Measurements from ENCODE around the gene R3HDML. TPM values are rescaled to one million over a fixed set of nuclear protein-coding genes. Genes with fewer than 3 reads are reported as not detected.
"Not testable (repeated sequence)": the region's sequence is repeated elsewhere in the genome, so short reads cannot be mapped to it uniquely, and the experiment has no call there.

Gene R3HDML
- not detected for polyA plus RNA-seq (2013, experiment 1 of 2)
- polyA plus RNA-seq (2013, experiment 2 of 2) = not detected

- Histone ChIP-seq H3K36me3 (ENCODE audit: control insufficient read depth, insufficient read depth, low read length) (no peaks in the 10 kb centered on the region), H3K4me1 (ENCODE audit: control insufficient read depth, insufficient read depth, low read length, poor library complexity, severe bottlenecking) (no peaks in the 10 kb centered on the region), H3K27ac (ENCODE audit: low read depth, low read length, severe bottlenecking) (no peak within 1 kb of the TSS), H3K4me3 (ENCODE audit: extremely low read depth, insufficient read depth, low read length, poor library complexity, severe bottlenecking) (no peak within 1 kb of the TSS), H3K9me3 (ENCODE audit: control insufficient read depth, low read length) (no peaks in the 10 kb centered on the region)
- WGBS, 2 experiments (ENCODE audit: insufficient coverage in 2 of 2) = 86 to 91% methylated on average over 16 of the region's 16 CpGs
Measured at GRCh38 chr20:44336725-44337380, at the start of gene R3HDML. Gene R3HDML (plus strand): TSS chr20:44337043. CDS start chr20:44337158, 115 bp downstream.

- WGBS, 2 experiments (ENCODE audit: insufficient coverage in 2 of 2) = 72 to 100% methylated on average over 3 of the region's 5 CpGs
- no peaks in the 10 kb centered on the region for H3K36me3 ChIP-seq (ENCODE audit: control insufficient read depth, insufficient read depth, low read length)
- peaks cover 7% of the 10 kb centered on the region for H3K9me3 ChIP-seq (ENCODE audit: control insufficient read depth, low read length)
- no peak overlapping the region for H3K4me3 ChIP-seq (ENCODE audit: extremely low read depth, insufficient read depth, low read length, poor library complexity, severe bottlenecking)
- no peaks in the 10 kb centered on the region for H3K4me1 ChIP-seq (ENCODE audit: control insufficient read depth, insufficient read depth, low read length, poor library complexity, severe bottlenecking)
- H3K27ac ChIP-seq (ENCODE audit: low read depth, low read length, severe bottlenecking) = no peak overlapping the region
Measured at GRCh38 chr20:44287272-44288097, 49.4 kb upstream of the R3HDML start.

GRCh38 chr20:44288252-44288651 is 48.6 kb upstream of the R3HDML start:
- no peak overlapping the region for H3K4me3 ChIP-seq (ENCODE audit: extremely low read depth, insufficient read depth, low read length, poor library complexity, severe bottlenecking)
- 82% methylated on average over 2 of the region's 3 CpGs; no CpG with 5 or more reads in 1 of the 2 experiments for WGBS, 2 experiments (ENCODE audit: insufficient coverage in 2 of 2)
- peaks cover 7% of the 10 kb centered on the region for H3K9me3 ChIP-seq (ENCODE audit: control insufficient read depth, low read length)
- H3K27ac ChIP-seq (ENCODE audit: low read depth, low read length, severe bottlenecking) = no peak overlapping the region
- H3K4me1 ChIP-seq (ENCODE audit: control insufficient read depth, insufficient read depth, low read length, poor library complexity, severe bottlenecking) = no peaks in the 10 kb centered on the region
- no peaks in the 10 kb centered on the region for H3K36me3 ChIP-seq (ENCODE audit: control insufficient read depth, insufficient read depth, low read length)

DNA sequence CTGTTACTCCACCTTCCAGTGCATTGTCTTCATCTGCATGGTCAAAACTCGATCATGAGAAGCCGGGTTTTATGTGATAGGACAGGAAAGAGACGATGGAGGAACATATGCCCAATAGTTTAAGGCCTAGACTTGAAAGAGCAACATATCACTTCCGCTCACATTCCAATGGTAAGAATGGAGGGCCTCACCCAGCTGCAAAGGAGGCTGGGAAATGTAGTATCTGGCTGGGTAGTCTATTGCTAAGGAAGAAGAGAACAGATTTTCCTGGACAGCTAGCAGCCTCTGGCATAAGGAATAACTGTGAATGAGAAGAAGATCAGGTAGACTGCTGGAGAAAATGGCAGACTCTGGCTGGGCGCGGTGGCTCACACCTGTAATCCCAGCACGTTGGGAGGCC is 45.1 kb upstream of the R3HDML start:
- Histone ChIP-seq H3K36me3 (ENCODE audit: control insufficient read depth, insufficient read depth, low read length) (no peaks in the 10 kb centered on the region), H3K9me3 (ENCODE audit: control insufficient read depth, low read length) (peaks cover 7% of the 10 kb centered on the region), H3K4me3 (ENCODE audit: extremely low read depth, insufficient read depth, low read length, poor library complexity, severe bottlenecking) (no peak overlapping the region), H3K27ac (ENCODE audit: low read depth, low read length, severe bottlenecking) (no peak overlapping the region), H3K4me1 (ENCODE audit: control insufficient read depth, insufficient read depth, low read length, poor library complexity, severe bottlenecking) (no peaks in the 10 kb centered on the region)
- WGBS, 2 experiments (ENCODE audit: insufficient coverage in 2 of 2) = 97% methylated on average over 5 to 6 of the region's 7 CpGs

- Histone ChIP-seq H3K9me3 (ENCODE audit: control insufficient read depth, low read length) (no peaks in the 10 kb centered on the region), H3K36me3 (ENCODE audit: control insufficient read depth, insufficient read depth, low read length) (no peaks in the 10 kb centered on the region), H3K4me3 (ENCODE audit: extremely low read depth, insufficient read depth, low read length, poor library complexity, severe bottlenecking) (no peak overlapping the region), H3K4me1 (ENCODE audit: control insufficient read depth, insufficient read depth, low read length, poor library complexity, severe bottlenecking) (no peaks in the 10 kb centered on the region), H3K27ac (ENCODE audit: low read depth, low read length, severe bottlenecking) (no peak overlapping the region)
- WGBS, 2 experiments (ENCODE audit: insufficient coverage in 2 of 2) = 83 to 92% methylated on average over 2 of the region's 7 CpGs
Measured at GRCh38 chr20:44296011-44296410, 40.8 kb upstream of the R3HDML start.

- 89 to 94% methylated on average over 3 of the region's 4 CpGs for WGBS, 2 experiments (ENCODE audit: insufficient coverage in 2 of 2)
- Histone ChIP-seq H3K4me1 (ENCODE audit: control insufficient read depth, insufficient read depth, low read length, poor library complexity, severe bottlenecking) (no peaks in the 10 kb centered on the region), H3K27ac (ENCODE audit: low read depth, low read length, severe bottlenecking) (no peak overlapping the region), H3K4me3 (ENCODE audit: extremely low read depth, insufficient read depth, low read length, poor library complexity, severe bottlenecking) (no peak overlapping the region), H3K36me3 (ENCODE audit: control insufficient read depth, insufficient read depth, low read length) (no peaks in the 10 kb centered on the region), H3K9me3 (ENCODE audit: control insufficient read depth, low read length) (no peaks in the 10 kb centered on the region)
Measured at GRCh38 chr20:44297721-44298120, 39.1 kb upstream of the R3HDML start.

DNA sequence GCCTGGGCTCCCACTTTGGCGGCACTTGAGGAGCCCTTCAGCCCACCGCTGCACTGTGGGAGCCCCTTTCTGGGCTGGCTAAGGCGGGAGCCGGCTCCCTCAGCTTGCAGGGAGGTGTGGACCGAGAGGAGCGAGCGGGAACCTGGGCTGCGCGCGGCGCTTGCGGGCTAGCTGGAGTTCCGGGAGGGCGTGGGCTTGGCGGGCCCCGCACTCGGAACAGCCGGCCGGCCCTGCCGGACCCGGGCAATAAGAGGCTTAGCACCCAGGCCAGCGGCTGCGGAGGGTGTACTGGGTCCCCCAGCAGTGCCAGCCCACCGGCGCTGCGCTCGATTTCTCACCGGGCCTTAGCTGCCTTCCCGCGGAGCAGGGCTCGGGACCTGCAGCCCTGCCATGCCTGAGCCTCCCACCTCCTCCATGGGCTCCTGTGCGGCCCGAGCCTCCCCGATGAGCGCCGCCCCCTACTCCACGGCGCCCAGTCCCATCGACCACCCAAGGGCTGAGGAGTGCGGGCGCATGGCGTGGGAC is 37.8 kb upstream of the R3HDML start:
- H3K27ac ChIP-seq (ENCODE audit: low read depth, low read length, severe bottlenecking); H3K4me1 ChIP-seq (ENCODE audit: control insufficient read depth, insufficient read depth, low read length, poor library complexity, severe bottlenecking); H3K9me3 ChIP-seq (ENCODE audit: control insufficient read depth, low read length); H3K4me3 ChIP-seq (ENCODE audit: extremely low read depth, insufficient read depth, low read length, poor library complexity, severe bottlenecking); H3K36me3 ChIP-seq (ENCODE audit: control insufficient read depth, insufficient read depth, low read length): not testable (repeated sequence)
- WGBS, 2 experiments (ENCODE audit: insufficient coverage in 2 of 2) = 82 to 95% methylated on average over 4 to 24 of the region's 42 CpGs

GRCh38 chr20:44301285-44301684 is 35.6 kb upstream of the R3HDML start:
- Histone ChIP-seq H3K27ac (ENCODE audit: low read depth, low read length, severe bottlenecking) (no peak overlapping the region), H3K4me3 (ENCODE audit: extremely low read depth, insufficient read depth, low read length, poor library complexity, severe bottlenecking) (no peak overlapping the region)

GRCh38 chr20:44302026-44302669 is 34.7 kb upstream of the R3HDML start:
- Histone ChIP-seq H3K4me1 (ENCODE audit: control insufficient read depth, insufficient read depth, low read length, poor library complexity, severe bottlenecking) (no peaks in the 10 kb centered on the region), H3K27ac (ENCODE audit: low read depth, low read length, severe bottlenecking) (no peak overlapping the region), H3K9me3 (ENCODE audit: control insufficient read depth, low read length) (no peaks in the 10 kb centered on the region), H3K4me3 (ENCODE audit: extremely low read depth, insufficient read depth, low read length, poor library complexity, severe bottlenecking) (no peak overlapping the region), H3K36me3 (ENCODE audit: control insufficient read depth, insufficient read depth, low read length) (peaks cover 3% of the 10 kb centered on the region)
- 59 to 70% methylated on average over 2 to 5 of the region's 5 CpGs for WGBS, 2 experiments (ENCODE audit: insufficient coverage in 2 of 2)

More at GRCh38 chr20:44301285-44301684, 35.6 kb upstream of the R3HDML start:
- Histone ChIP-seq H3K4me1 (ENCODE audit: control insufficient read depth, insufficient read depth, low read length, poor library complexity, severe bottlenecking) (no peaks in the 10 kb centered on the region), H3K9me3 (ENCODE audit: control insufficient read depth, low read length) (no peaks in the 10 kb centered on the region), H3K36me3 (ENCODE audit: control insufficient read depth, insufficient read depth, low read length) (peaks cover 3% of the 10 kb centered on the region)

DNA sequence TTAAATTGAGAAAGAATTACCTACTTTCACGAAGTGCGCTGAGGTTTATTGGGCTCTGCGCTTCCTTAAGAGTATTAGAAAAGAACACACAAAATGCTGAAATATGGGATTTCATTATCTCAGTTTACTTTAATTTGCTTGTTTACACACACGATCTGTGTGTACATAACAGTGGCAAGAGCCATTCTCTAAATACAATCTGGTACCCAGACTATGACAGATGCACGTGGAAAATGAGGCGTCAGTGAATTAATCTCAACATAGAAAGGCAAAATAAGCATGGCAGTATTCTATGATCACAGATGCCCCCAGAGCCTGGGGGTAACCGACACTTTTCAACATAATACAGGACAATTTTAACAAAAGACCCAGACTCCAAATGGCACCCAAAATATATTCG is 34.1 kb upstream of the R3HDML start:
- H3K9me3 ChIP-seq (ENCODE audit: control insufficient read depth, low read length) = no peaks in the 10 kb centered on the region
- peaks cover 3% of the 10 kb centered on the region for H3K36me3 ChIP-seq (ENCODE audit: control insufficient read depth, insufficient read depth, low read length)
- no peak overlapping the region for H3K4me3 ChIP-seq (ENCODE audit: extremely low read depth, insufficient read depth, low read length, poor library complexity, severe bottlenecking)
- no peaks in the 10 kb centered on the region for H3K4me1 ChIP-seq (ENCODE audit: control insufficient read depth, insufficient read depth, low read length, poor library complexity, severe bottlenecking)
- 92 to 96% methylated on average over 4 to 7 of the region's 8 CpGs for WGBS, 2 experiments (ENCODE audit: insufficient coverage in 2 of 2)
- no peak overlapping the region for H3K27ac ChIP-seq (ENCODE audit: low read depth, low read length, severe bottlenecking)

Data from mesodermal cell (in vitro differentiated cells).